ENCODE measurements around the gene SLC51A. TPM values are rescaled to one million over a fixed set of nuclear protein-coding genes. Genes with fewer than 3 reads are reported as not detected.

Gene SLC51A
- total and polyA plus RNA-seq, 2 donors (not counting 1 experiment from before 2014, with no cell fraction given): not detected

- Histone ChIP-seq H3K36me3 (ENCODE audit: control insufficient read depth, insufficient read depth, low read length) (no peaks in the 10 kb centered on the region), H2AFZ (ENCODE audit: low read length) (no peak overlapping the region), H3K4me3 (replicated peaks in 1 of 4; ENCODE audit: control extremely low read depth in 1 of 4, insufficient read depth in 1 of 4, low read depth in 3 of 4, low read length in 4 of 4) (no peak overlapping the region), H3K4me1 (ENCODE audit: control insufficient read depth, extremely low read depth, insufficient read depth, low read length) (no peaks in the 10 kb centered on the region), H3K4me2 (ENCODE audit: extremely low read depth, insufficient read depth, low read length) (no peak overlapping the region), H3K9me3 (ENCODE audit: control insufficient read depth, insufficient read depth, low read depth, low read length) (no peaks in the 10 kb centered on the region), H3K27me3 (ENCODE audit: control insufficient read depth, insufficient read depth, low read length) (no peaks in the 10 kb centered on the region), H3K9ac (ENCODE audit: insufficient read depth, low read length) (no peak overlapping the region), H3K79me2 (ENCODE audit: control insufficient read depth, insufficient read depth, low read length) (no peaks in the 10 kb centered on the region), H3K27ac (ENCODE audit: insufficient read depth, low read length) (no peak overlapping the region), H4K20me1 (ENCODE audit: control insufficient read depth, extremely low read depth, insufficient read depth, low read length) (no peaks in the 10 kb centered on the region)
- TF ChIP-seq, protein P1, sequence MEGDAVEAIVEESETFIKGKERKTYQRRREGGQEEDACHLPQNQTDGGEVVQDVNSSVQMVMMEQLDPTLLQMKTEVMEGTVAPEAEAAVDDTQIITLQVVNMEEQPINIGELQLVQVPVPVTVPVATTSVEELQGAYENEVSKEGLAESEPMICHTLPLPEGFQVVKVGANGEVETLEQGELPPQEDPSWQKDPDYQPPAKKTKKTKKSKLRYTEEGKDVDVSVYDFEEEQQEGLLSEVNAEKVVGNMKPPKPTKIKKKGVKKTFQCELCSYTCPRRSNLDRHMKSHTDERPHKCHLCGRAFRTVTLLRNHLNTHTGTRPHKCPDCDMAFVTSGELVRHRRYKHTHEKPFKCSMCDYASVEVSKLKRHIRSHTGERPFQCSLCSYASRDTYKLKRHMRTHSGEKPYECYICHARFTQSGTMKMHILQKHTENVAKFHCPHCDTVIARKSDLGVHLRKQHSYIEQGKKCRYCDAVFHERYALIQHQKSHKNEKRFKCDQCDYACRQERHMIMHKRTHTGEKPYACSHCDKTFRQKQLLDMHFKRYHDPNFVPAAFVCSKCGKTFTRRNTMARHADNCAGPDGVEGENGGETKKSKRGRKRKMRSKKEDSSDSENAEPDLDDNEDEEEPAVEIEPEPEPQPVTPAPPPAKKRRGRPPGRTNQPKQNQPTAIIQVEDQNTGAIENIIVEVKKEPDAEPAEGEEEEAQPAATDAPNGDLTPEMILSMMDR (conservative IDR thresholded peaks at IDR 0.05 in 1 of 2, IDR thresholded peaks at IDR 0.05 in 1 of 2; ENCODE audit: low read depth in 1 of 2, low read length in 2 of 2): no peak
- TF ChIP-seq EZH2 (IDR thresholded peaks at IDR 0.05; ENCODE audit: low read length, missing control alignments): no peak
- no peak for DNase-seq (ENCODE audit: low read depth in 2 of 2)
These were observed 9.5 kb downstream of the SLC51A start for GRCh38 chr3:196225763-196226364.

- Histone ChIP-seq H3K4me1 (ENCODE audit: control insufficient read depth, extremely low read depth, insufficient read depth, low read length) (no peaks in the 10 kb centered on the region), H3K27me3 (ENCODE audit: control insufficient read depth, insufficient read depth, low read length) (no peaks in the 10 kb centered on the region), H3K9me3 (ENCODE audit: control insufficient read depth, insufficient read depth, low read depth, low read length) (no peaks in the 10 kb centered on the region), H2AFZ (ENCODE audit: low read length) (no peak overlapping the region), H3K4me2 (ENCODE audit: extremely low read depth, insufficient read depth, low read length) (no peak overlapping the region), H3K9ac (ENCODE audit: insufficient read depth, low read length) (no peak overlapping the region), H3K27ac (ENCODE audit: insufficient read depth, low read length) (no peak overlapping the region), H4K20me1 (ENCODE audit: control insufficient read depth, extremely low read depth, insufficient read depth, low read length) (no peaks in the 10 kb centered on the region), H3K79me2 (ENCODE audit: control insufficient read depth, insufficient read depth, low read length) (no peaks in the 10 kb centered on the region), H3K36me3 (ENCODE audit: control insufficient read depth, insufficient read depth, low read length) (no peaks in the 10 kb centered on the region), H3K4me3 (replicated peaks in 1 of 4; ENCODE audit: control extremely low read depth in 1 of 4, insufficient read depth in 1 of 4, low read depth in 3 of 4, low read length in 4 of 4) (no peak overlapping the region)
- TF ChIP-seq, protein P1 (conservative IDR thresholded peaks at IDR 0.05 in 1 of 2, IDR thresholded peaks at IDR 0.05 in 1 of 2; ENCODE audit: low read depth in 1 of 2, low read length in 2 of 2): no peak
- TF ChIP-seq EZH2 (IDR thresholded peaks at IDR 0.05; ENCODE audit: low read length, missing control alignments): no peak
- DNase-seq (ENCODE audit: low read depth in 2 of 2): no peak
These were observed 10.8 kb downstream of the SLC51A start for GRCh38 chr3:196227121-196227561.

DNA sequence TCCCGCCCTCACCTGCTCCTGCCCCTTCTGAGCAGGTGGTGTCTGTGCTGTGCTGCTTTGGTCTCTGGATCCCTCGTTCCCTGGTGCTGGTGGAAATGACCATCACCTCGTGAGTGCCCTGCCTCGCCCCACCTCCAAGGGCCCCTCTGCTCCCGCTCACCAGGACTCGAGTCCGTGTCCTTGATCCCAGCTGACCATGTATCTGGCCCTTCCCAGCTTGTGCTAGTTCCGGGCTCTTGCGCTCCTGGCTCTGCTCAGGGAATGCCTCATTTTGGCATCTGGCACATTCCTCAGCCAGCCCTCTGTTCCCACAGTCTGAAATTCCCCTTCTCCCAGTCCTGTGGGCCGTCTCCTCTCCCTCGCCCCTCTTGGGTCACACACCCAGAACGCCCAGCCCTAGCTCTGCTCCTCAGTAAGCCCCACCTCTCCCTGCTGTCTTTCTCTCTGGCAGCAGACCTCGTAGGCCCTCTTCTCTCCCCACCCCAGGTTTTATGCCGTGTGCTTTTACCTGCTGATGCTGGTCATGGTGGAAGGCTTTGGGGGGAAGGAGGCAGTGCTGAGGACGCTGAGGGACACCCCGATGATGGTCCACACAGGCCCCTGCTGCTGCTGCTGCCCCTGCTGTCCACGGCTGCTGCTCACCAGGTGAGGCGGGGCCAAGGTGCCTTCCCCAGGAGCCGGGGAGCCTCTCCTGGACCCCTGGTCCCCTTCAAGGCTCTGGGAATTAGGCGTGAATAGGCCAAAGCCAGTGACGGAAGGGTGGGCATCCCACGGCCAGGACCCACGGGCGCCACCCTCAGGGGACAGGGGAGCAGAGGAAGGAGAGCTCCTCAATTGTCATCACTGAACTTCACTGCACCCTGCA, 11.5 kb downstream of the SLC51A start:
- Histone ChIP-seq H3K9ac (ENCODE audit: insufficient read depth, low read length) (no peak overlapping the region), H3K79me2 (ENCODE audit: control insufficient read depth, insufficient read depth, low read length) (no peaks in the 10 kb centered on the region), H4K20me1 (ENCODE audit: control insufficient read depth, extremely low read depth, insufficient read depth, low read length) (no peaks in the 10 kb centered on the region), H3K27me3 (ENCODE audit: control insufficient read depth, insufficient read depth, low read length) (no peaks in the 10 kb centered on the region), H3K4me1 (ENCODE audit: control insufficient read depth, extremely low read depth, insufficient read depth, low read length) (no peaks in the 10 kb centered on the region), H3K36me3 (ENCODE audit: control insufficient read depth, insufficient read depth, low read length) (no peaks in the 10 kb centered on the region), H2AFZ (ENCODE audit: low read length) (no peak overlapping the region), H3K4me3 (replicated peaks in 1 of 4; ENCODE audit: control extremely low read depth in 1 of 4, insufficient read depth in 1 of 4, low read depth in 3 of 4, low read length in 4 of 4) (no peak overlapping the region), H3K9me3 (ENCODE audit: control insufficient read depth, insufficient read depth, low read depth, low read length) (no peaks in the 10 kb centered on the region), H3K4me2 (ENCODE audit: extremely low read depth, insufficient read depth, low read length) (no peak overlapping the region), H3K27ac (ENCODE audit: insufficient read depth, low read length) (no peak overlapping the region)
- DNase-seq (ENCODE audit: low read depth in 2 of 2): peak; percentile 11 to 28
- no peak for TF ChIP-seq EZH2 (IDR thresholded peaks at IDR 0.05; ENCODE audit: low read length, missing control alignments)
- TF ChIP-seq, protein P1 (conservative IDR thresholded peaks at IDR 0.05 in 1 of 2, IDR thresholded peaks at IDR 0.05 in 1 of 2; ENCODE audit: low read depth in 1 of 2, low read length in 2 of 2): no peak
